Measurements from ENCODE around the gene CPT1C.
"Not testable (repeated sequence)": the region's sequence is repeated elsewhere in the genome, so short reads cannot be mapped to it uniquely, and the experiment has no call there.

CPT1C gene

GRCh38 chr19:49712397-49712859 is 21.5 kb downstream of the CPT1C start:
- Histone ChIP-seq H3K27ac (ENCODE audit: low read depth, low read length) (no peak overlapping the region), H3K36me3 (ENCODE audit: insufficient read depth, low read length) (peaks cover 18% of the 10 kb centered on the region), H3K4me3 (ENCODE audit: low read length) (no peak overlapping the region), H3K9ac (ENCODE audit: low read depth, low read length) (no peak overlapping the region), H3K4me1 (ENCODE audit: insufficient read depth, low read length) (no peaks in the 10 kb centered on the region), H3K9me3 (ENCODE audit: insufficient read depth, low read depth, low read length) (no peaks in the 10 kb centered on the region), H3K27me3 (ENCODE audit: insufficient read depth, low read length) (no peaks in the 10 kb centered on the region)
- 69% methylated on average over 20 of the region's 20 CpGs for WGBS

GRCh38 chr19:49713236-49713845 is 22.4 kb downstream of the CPT1C start:
- 86% methylated on average over 8 of the region's 8 CpGs for WGBS
- H3K27ac ChIP-seq (ENCODE audit: low read depth, low read length): no peak overlapping the region
- no peak overlapping the region for H3K9ac ChIP-seq (ENCODE audit: low read depth, low read length)
- H3K9me3 ChIP-seq (ENCODE audit: insufficient read depth, low read depth, low read length): no peaks in the 10 kb centered on the region
- no peak overlapping the region for H3K4me3 ChIP-seq (ENCODE audit: low read length)
- peaks cover 15% of the 10 kb centered on the region for H3K36me3 ChIP-seq (ENCODE audit: insufficient read depth, low read length)
- H3K27me3 ChIP-seq (ENCODE audit: insufficient read depth, low read length): no peaks in the 10 kb centered on the region
- H3K4me1 ChIP-seq (ENCODE audit: insufficient read depth, low read length): no peaks in the 10 kb centered on the region

- Histone ChIP-seq H3K9ac (ENCODE audit: low read depth, low read length) (no peak overlapping the region), H3K27me3 (ENCODE audit: insufficient read depth, low read length) (no peaks in the 10 kb centered on the region), H3K36me3 (ENCODE audit: insufficient read depth, low read length) (peaks cover 5% of the 10 kb centered on the region; the same call in 1 of the 2 replicates), H3K9me3 (ENCODE audit: insufficient read depth, low read depth, low read length) (no peaks in the 10 kb centered on the region), H3K4me1 (ENCODE audit: insufficient read depth, low read length) (no peaks in the 10 kb centered on the region), H3K27ac (ENCODE audit: low read depth, low read length) (no peak overlapping the region), H3K4me3 (ENCODE audit: low read length) (no peak overlapping the region)
- 80% methylated on average over 3 of the region's 3 CpGs for WGBS
These were observed 25.2 kb downstream of the CPT1C start for GRCh38 chr19:49716154-49716553.

- Histone ChIP-seq H3K36me3 (ENCODE audit: insufficient read depth, low read length) (peaks cover 2% of the 10 kb centered on the region; the same call in 1 of the 2 replicates), H3K9me3 (ENCODE audit: insufficient read depth, low read depth, low read length) (no peaks in the 10 kb centered on the region), H3K4me1 (ENCODE audit: insufficient read depth, low read length) (no peaks in the 10 kb centered on the region), H3K27me3 (ENCODE audit: insufficient read depth, low read length) (no peaks in the 10 kb centered on the region), H3K4me3 (ENCODE audit: low read length) (no peak overlapping the region), H3K9ac (ENCODE audit: low read depth, low read length) (no peak overlapping the region), H3K27ac (ENCODE audit: low read depth, low read length) (no peak overlapping the region)
- WGBS: 92% methylated on average over 8 of the region's 8 CpGs
These were observed 27.6 kb downstream of the CPT1C start for GRCh38 chr19:49718511-49718910.

- no peaks in the 10 kb centered on the region for H3K4me1 ChIP-seq (ENCODE audit: insufficient read depth, low read length)
- WGBS: 76% methylated on average over 6 of the region's 6 CpGs
- no peaks in the 10 kb centered on the region for H3K36me3 ChIP-seq (ENCODE audit: insufficient read depth, low read length)
- H3K9ac ChIP-seq (ENCODE audit: low read depth, low read length): no peak overlapping the region
- no peaks in the 10 kb centered on the region for H3K9me3 ChIP-seq (ENCODE audit: insufficient read depth, low read depth, low read length)
- no peaks in the 10 kb centered on the region for H3K27me3 ChIP-seq (ENCODE audit: insufficient read depth, low read length)
- H3K4me3 ChIP-seq (ENCODE audit: low read length): no peak overlapping the region
- no peak overlapping the region for H3K27ac ChIP-seq (ENCODE audit: low read depth, low read length)
These were observed 28.1 kb downstream of the CPT1C start for GRCh38 chr19:49718991-49719390.

GRCh38 chr19:49719420-49719819 is 28.5 kb downstream of the CPT1C start:
- WGBS: 88% methylated on average over 22 of the region's 22 CpGs
- H3K27ac ChIP-seq (ENCODE audit: low read depth, low read length); H3K36me3 ChIP-seq (ENCODE audit: insufficient read depth, low read length); H3K9me3 ChIP-seq (ENCODE audit: insufficient read depth, low read depth, low read length); H3K4me3 ChIP-seq (ENCODE audit: low read length); H3K27me3 ChIP-seq (ENCODE audit: insufficient read depth, low read length); H3K9ac ChIP-seq (ENCODE audit: low read depth, low read length); H3K4me1 ChIP-seq (ENCODE audit: insufficient read depth, low read length): not testable (repeated sequence)

GRCh38 chr19:49727217-49728030 is 36.5 kb downstream of the CPT1C start:
- Histone ChIP-seq H3K4me1 (ENCODE audit: insufficient read depth, low read length) (no peaks in the 10 kb centered on the region), H3K4me3 (ENCODE audit: low read length) (no peak overlapping the region), H3K36me3 (ENCODE audit: insufficient read depth, low read length) (no peaks in the 10 kb centered on the region), H3K9me3 (ENCODE audit: insufficient read depth, low read depth, low read length) (no peaks in the 10 kb centered on the region), H3K27ac (ENCODE audit: low read depth, low read length) (no peak overlapping the region), H3K27me3 (ENCODE audit: insufficient read depth, low read length) (no peaks in the 10 kb centered on the region), H3K9ac (ENCODE audit: low read depth, low read length) (no peak overlapping the region)
- WGBS: 87% methylated on average over 23 of the region's 23 CpGs

GRCh38 chr19:49730166-49730565 is 39.2 kb downstream of the CPT1C start:
- H3K27me3 ChIP-seq (ENCODE audit: insufficient read depth, low read length): no peaks in the 10 kb centered on the region
- no peak overlapping the region for H3K9ac ChIP-seq (ENCODE audit: low read depth, low read length)
- no peak overlapping the region for H3K4me3 ChIP-seq (ENCODE audit: low read length)
- H3K27ac ChIP-seq (ENCODE audit: low read depth, low read length): no peak overlapping the region
- WGBS: 96% methylated on average over 5 of the region's 5 CpGs
- no peaks in the 10 kb centered on the region for H3K4me1 ChIP-seq (ENCODE audit: insufficient read depth, low read length)
- no peaks in the 10 kb centered on the region for H3K9me3 ChIP-seq (ENCODE audit: insufficient read depth, low read depth, low read length)
- H3K36me3 ChIP-seq (ENCODE audit: insufficient read depth, low read length): no peaks in the 10 kb centered on the region

- H3K27me3 ChIP-seq (ENCODE audit: insufficient read depth, low read length): no peaks in the 10 kb centered on the region
- H3K27ac ChIP-seq (ENCODE audit: low read depth, low read length): no peak overlapping the region
- WGBS: 92% methylated on average over 4 of the region's 4 CpGs
- no peaks in the 10 kb centered on the region for H3K4me1 ChIP-seq (ENCODE audit: insufficient read depth, low read length)
- no peaks in the 10 kb centered on the region for H3K36me3 ChIP-seq (ENCODE audit: insufficient read depth, low read length)
- no peaks in the 10 kb centered on the region for H3K9me3 ChIP-seq (ENCODE audit: insufficient read depth, low read depth, low read length)
- H3K9ac ChIP-seq (ENCODE audit: low read depth, low read length): no peak overlapping the region
- H3K4me3 ChIP-seq (ENCODE audit: low read length): no peak overlapping the region
These were observed 47.4 kb downstream of the CPT1C start for GRCh38 chr19:49738268-49738667.

- Histone ChIP-seq H3K27me3 (ENCODE audit: insufficient read depth, low read length) (no peaks in the 10 kb centered on the region), H3K9me3 (ENCODE audit: insufficient read depth, low read depth, low read length) (no peaks in the 10 kb centered on the region), H3K9ac (ENCODE audit: low read depth, low read length) (no peak overlapping the region), H3K4me3 (ENCODE audit: low read length) (no peak overlapping the region), H3K27ac (ENCODE audit: low read depth, low read length) (no peak overlapping the region), H3K36me3 (ENCODE audit: insufficient read depth, low read length) (no peaks in the 10 kb centered on the region), H3K4me1 (ENCODE audit: insufficient read depth, low read length) (no peaks in the 10 kb centered on the region)
- 89% methylated on average over 1 of the region's 1 CpG for WGBS
These were observed 48.2 kb downstream of the CPT1C start for GRCh38 chr19:49739098-49739497.

- H3K4me1 ChIP-seq (ENCODE audit: insufficient read depth, low read length): no peaks in the 10 kb centered on the region
- H3K27ac ChIP-seq (ENCODE audit: low read depth, low read length): no peak overlapping the region
- WGBS: 91% methylated on average over 9 of the region's 10 CpGs
- no peaks in the 10 kb centered on the region for H3K36me3 ChIP-seq (ENCODE audit: insufficient read depth, low read length)
- H3K9me3 ChIP-seq (ENCODE audit: insufficient read depth, low read depth, low read length): no peaks in the 10 kb centered on the region
- H3K9ac ChIP-seq (ENCODE audit: low read depth, low read length): no peak overlapping the region
- no peaks in the 10 kb centered on the region for H3K27me3 ChIP-seq (ENCODE audit: insufficient read depth, low read length)
- H3K4me3 ChIP-seq (ENCODE audit: low read length): no peak overlapping the region
These were observed 49.0 kb downstream of the CPT1C start for GRCh38 chr19:49739933-49740332.
